T-cell (primary cell): Measurements from ENCODE around the gene SOX12. TPM values are rescaled to one million over a fixed set of nuclear protein-coding genes. Genes with fewer than 3 reads are reported as not detected.

Source experiments
- ATAC-seq, 4 experiments: fragments of 200-7000 bp in 3 of 4; fragments of 150-1000 bp in 1 of 4; cut with Tn5 transposase; replicated peaks in 1 of 4; 1 replicate in 3 of 4; 2 replicates in 1 of 4; pipeline ENCODE4 v1.10.0; 2021; ENCODE audit warnings: moderate library complexity in 3 of 4, mild to moderate bottlenecking in 2 of 4, moderate number of reproducible peaks in 1 of 4
- CTCF ChIA-PET, 2 donors: fragments of 300-600 bp; sonication (Branson Sonifier 250); formaldehyde crosslinking; loops; one replicate each; lab custom pipeline; 2022; ENCODE audit warnings: antibody characterized with exemption in 2 of 2; lab: Charles Lee
- POLR2A ChIA-PET, 2 donors: fragments of 300-600 bp; sonication (Branson Sonifier 250); formaldehyde crosslinking; loops; one replicate each; lab custom pipeline; 2022; ENCODE audit warnings: antibody characterized with exemption in 2 of 2; lab: Charles Lee
- DNase-seq, 35 experiments: peaks; one replicate each; pipeline versions ENCODE4 v3.0.0 to v3.0.0-alpha.2; 2013 to 2023
- H3K27ac ChIP-seq: one replicate; pipeline ENCODE4 v1.5.1; 2013; ENCODE audit warnings: low read length
- H3K27me3 ChIP-seq, 2 experiments: replicated peaks in 1 of 2; 1 replicate in 1 of 2; 2 replicates in 1 of 2; pipeline versions ENCODE4 v1.6.1 to v1.7.0; 2013; ENCODE audit warnings: low read length in 1 of 2, mixed read lengths in 1 of 2; ENCODE audit not compliant: control insufficient read depth in 2 of 2, insufficient read depth in 2 of 2; ENCODE audit errors: extremely low read depth in 1 of 2
- H3K36me3 ChIP-seq, 2 donors: 1 replicate in 1 of 2; 2 replicates in 1 of 2; pipeline versions ENCODE4 v1.6.1 to v1.7.0; 2013; ENCODE audit warnings: low read length in 1 of 2; ENCODE audit not compliant: control insufficient read depth in 2 of 2, insufficient read depth in 1 of 2; ENCODE audit errors: extremely low read depth in 1 of 2
- H3K4me1 ChIP-seq, 2 experiments: 1 replicate in 1 of 2; 2 replicates in 1 of 2; pipeline versions ENCODE4 v1.6.1 to v1.7.0; 2013; ENCODE audit warnings: low read length in 2 of 2, mixed read lengths in 1 of 2; ENCODE audit not compliant: insufficient read depth in 2 of 2, control insufficient read depth in 1 of 2; ENCODE audit errors: extremely low read depth in 1 of 2
- H3K4me3 ChIP-seq, 2 donors: 1 replicate in 1 of 2; 2 replicates in 1 of 2; pipeline versions ENCODE4 v1.5.1 to v1.7.0; 2013; ENCODE audit warnings: mild to moderate bottlenecking in 2 of 2, low read length in 1 of 2, moderate library complexity in 1 of 2; ENCODE audit not compliant: control insufficient read depth in 1 of 2; ENCODE audit errors: extremely low read depth in 1 of 2
- H3K9me3 ChIP-seq: 2 replicates; pipeline ENCODE4 v1.7.0; 2013
- H3K27ac Mint-ChIP-seq, 2 donors: one replicate each; pipeline ENCODE4 v1.8.0; 2020 to 2021; ENCODE audit warnings: mild to moderate bottlenecking in 2 of 2, mixed read lengths in 2 of 2
- H3K27me3 Mint-ChIP-seq, 2 donors: one replicate each; pipeline ENCODE4 v1.8.0; 2021 to 2022; ENCODE audit warnings: mixed read lengths in 2 of 2
- H3K36me3 Mint-ChIP-seq: one replicate; pipeline ENCODE4 v1.8.0; 2021; ENCODE audit warnings: mixed read lengths
- H3K4me1 Mint-ChIP-seq, 3 donors: one replicate each; pipeline ENCODE4 v1.8.0; 2020 to 2022; ENCODE audit warnings: mixed read lengths in 3 of 3, mild to moderate bottlenecking in 1 of 3
- H3K4me3 Mint-ChIP-seq, 3 donors: one replicate each; pipeline ENCODE4 v1.8.0; 2020 to 2022; ENCODE audit warnings: mild to moderate bottlenecking in 3 of 3, mixed read lengths in 3 of 3, moderate library complexity in 3 of 3
- H3K9me3 Mint-ChIP-seq, 3 donors: one replicate each; pipeline ENCODE4 v1.8.0; 2020 to 2022; ENCODE audit warnings: mixed read lengths in 3 of 3
- WGBS: methylation state at CpG from one replicate; pipeline ENCODE4 v1.1.5; 2013; ENCODE audit warnings: missing lambda C conversion rate; ENCODE audit not compliant: insufficient coverage; 5-methylcytosine and 5-hydroxymethylcytosine counted together
- total RNA-seq, 35 experiments: library from RNA in 6 of 35; stranded (reverse) in 6 of 35; fragments of 120-200 nt in 1 of 35; gene quantifications; one replicate each; pipeline versions ENCODE4 v1.2.1 to v1.2.4 and lab custom pipeline; 2013 to 2026

The SOX12 gene
- total RNA-seq, 5 donors from 2014 or later (not counting 1 experiment from before 2014, with no cell fraction given) = 7.3 to 14.9 (median 11.4) TPM

GRCh38 chr20:309306-309840, 16.0 kb upstream of the SOX12 start:
- Histone ChIP-seq H3K9me3 (no peaks in the 10 kb centered on the region), H3K36me3 (no peaks in the 10 kb centered on the region), H3K4me3 (no peak overlapping the region), H3K27me3 (peaks cover 0 to 5% of the 10 kb centered on the region in 2 experiments), H3K27ac (no peak overlapping the region), H3K4me1 (peaks cover 0 to 9% of the 10 kb centered on the region in 2 experiments)
- ATAC-seq (no peak), DNase-seq (no peak)
- no peaks in the 10 kb centered on the region for H3K27me3 Mint-ChIP-seq
- peaks cover 15% of the 10 kb centered on the region in 3 donors for H3K4me1 Mint-ChIP-seq
- no peaks in the 10 kb centered on the region for H3K9me3 Mint-ChIP-seq
- 67% methylated on average over 5 of the region's 6 CpGs for WGBS
- peak overlapping the region in 2 of 3 donors; percentile 34 to 83 for H3K4me3 Mint-ChIP-seq
- ChIA-PET CTCF (no interaction called here), POLR2A (no interaction called here)
- no peaks in the 10 kb centered on the region for H3K36me3 Mint-ChIP-seq
- H3K27ac Mint-ChIP-seq = peak overlapping the region; percentile 8 to 62

- POLR2A ChIA-PET = interaction anchor here in 1 of 2 donors (0.5 to 0.7 kb wide), 2 partner anchors 13 to 15 kb away, joined by 4 to 6 read pairs; partner anchors contain the start of gene ZCCHC3
- 31% methylated on average over 10 of the region's 31 CpGs for WGBS
- Histone ChIP-seq H3K27me3 (peaks cover 0 to 5% of the 10 kb centered on the region in 2 experiments), H3K27ac (no peak overlapping the region), H3K9me3 (no peaks in the 10 kb centered on the region), H3K4me3 (peak overlapping the region; percentile 29 to 31), H3K4me1 (peaks cover 0 to 9% of the 10 kb centered on the region in 2 experiments), H3K36me3 (no peaks in the 10 kb centered on the region)
- ATAC-seq (peak; percentile 93 to 100 (median 98)), DNase-seq (peak; percentile 45 to 87 (median 72))
- no peaks in the 10 kb centered on the region for H3K36me3 Mint-ChIP-seq
- peaks cover 15% of the 10 kb centered on the region in 3 donors for H3K4me1 Mint-ChIP-seq
- peak overlapping the region in 1 of 2 donors; percentile 62 for H3K27ac Mint-ChIP-seq
- H3K27me3 Mint-ChIP-seq = no peaks in the 10 kb centered on the region
- no peaks in the 10 kb centered on the region for H3K9me3 Mint-ChIP-seq
- peak overlapping the region; percentile 70 to 83 (median 72) for H3K4me3 Mint-ChIP-seq
- CTCF ChIA-PET = interaction anchor here in 1 of 2 donors (0.6 to 0.7 kb wide), 2 partner anchors 43 to 45 kb away, joined by 3 read pairs; no protein-coding TSS in a partner anchor
Measured at GRCh38 chr20:309841-310644, 15.3 kb upstream of the SOX12 start.

DNA sequence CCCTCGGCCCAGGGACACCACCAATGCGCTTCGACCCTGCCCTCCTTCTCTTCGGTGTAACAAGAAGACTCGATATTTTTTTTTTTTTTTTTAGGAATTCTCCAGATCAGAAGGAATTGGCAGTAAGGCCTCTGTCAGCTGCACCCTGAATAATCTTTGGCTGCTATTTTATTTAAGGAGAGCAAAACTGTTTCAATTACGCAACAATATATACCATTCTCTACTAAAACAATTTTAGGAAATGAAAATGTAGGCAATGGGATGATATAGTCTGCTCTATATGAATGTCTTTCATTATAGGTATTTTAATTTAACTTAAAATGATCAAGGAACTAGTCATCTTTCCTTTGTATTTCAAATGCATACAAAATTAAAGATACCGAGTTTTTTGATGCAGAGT, 14.7 kb upstream of the SOX12 start:
- Mint-ChIP-seq H3K27ac (peak overlapping the region in 1 of 2 donors; percentile 28), H3K36me3 (no peaks in the 10 kb centered on the region), H3K4me3 (peak overlapping the region; percentile 70 to 83 (median 72)), H3K9me3 (no peaks in the 10 kb centered on the region), H3K4me1 (peaks cover 15% of the 10 kb centered on the region in 3 donors), H3K27me3 (no peaks in the 10 kb centered on the region)
- WGBS = 20% methylated on average over 1 of the region's 7 CpGs
- ATAC-seq = no peak
- Histone ChIP-seq H3K4me3 (peak overlapping the region; percentile 29 to 31), H3K4me1 (peaks cover 0 to 9% of the 10 kb centered on the region in 2 experiments), H3K36me3 (no peaks in the 10 kb centered on the region), H3K9me3 (no peaks in the 10 kb centered on the region), H3K27ac (no peak overlapping the region), H3K27me3 (peaks cover 0 to 5% of the 10 kb centered on the region in 2 experiments)
- no peak for DNase-seq
- ChIA-PET CTCF (interaction anchor here in 1 of 2 donors (0.6 to 0.7 kb wide), 2 partner anchors 44 to 46 kb away, joined by 3 read pairs; no protein-coding TSS in a partner anchor), POLR2A (interaction anchor here in 1 of 2 donors (0.7 kb wide), 1 partner anchor 13 kb away, joined by 6 read pairs; the partner anchor contains the start of gene ZCCHC3)

GRCh38 chr20:311609-312008, 13.7 kb upstream of the SOX12 start:
- Histone ChIP-seq H3K27me3 (peaks cover 0 to 5% of the 10 kb centered on the region in 2 experiments), H3K4me1 (peaks cover 0 to 9% of the 10 kb centered on the region in 2 experiments), H3K4me3 (no peak overlapping the region), H3K27ac (no peak overlapping the region), H3K9me3 (no peaks in the 10 kb centered on the region), H3K36me3 (no peaks in the 10 kb centered on the region)
- H3K9me3 Mint-ChIP-seq = no peaks in the 10 kb centered on the region
- no peak overlapping the region for H3K4me3 Mint-ChIP-seq
- H3K27me3 Mint-ChIP-seq = no peaks in the 10 kb centered on the region
- no CpG with 5 or more reads among the region's 7 CpGs for WGBS
- H3K27ac Mint-ChIP-seq = no peak overlapping the region
- ATAC-seq (no peak), DNase-seq (no peak)
- H3K4me1 Mint-ChIP-seq = peaks cover 15% of the 10 kb centered on the region in 3 donors
- CTCF ChIA-PET = interaction anchor here in 1 of 2 donors (0.6 to 1.4 kb wide), 2 partner anchors 11 to 17 kb away, joined by 4 to 7 read pairs; no protein-coding TSS in a partner anchor
- POLR2A ChIA-PET = no interaction called here
- peaks cover 4% of the 10 kb centered on the region for H3K36me3 Mint-ChIP-seq

GRCh38 chr20:312067-312466, 13.3 kb upstream of the SOX12 start:
- Histone ChIP-seq H3K4me3 (no peak overlapping the region), H3K4me1 (peaks cover 0 to 9% of the 10 kb centered on the region in 2 experiments), H3K27me3 (peaks cover 0 to 5% of the 10 kb centered on the region in 2 experiments), H3K36me3 (no peaks in the 10 kb centered on the region), H3K9me3 (no peaks in the 10 kb centered on the region), H3K27ac (no peak overlapping the region)
- DNase-seq = no peak
- Mint-ChIP-seq H3K4me3 (no peak overlapping the region), H3K4me1 (peaks cover 15% of the 10 kb centered on the region in 3 donors), H3K36me3 (peaks cover 4% of the 10 kb centered on the region), H3K9me3 (no peaks in the 10 kb centered on the region), H3K27me3 (no peaks in the 10 kb centered on the region), H3K27ac (no peak overlapping the region)
- ATAC-seq = no peak
- ChIA-PET CTCF (interaction anchor here in 1 of 2 donors (0.6 to 1.4 kb wide), 2 partner anchors 12 to 17 kb away, joined by 4 to 7 read pairs; no protein-coding TSS in a partner anchor), POLR2A (no interaction called here)
- 70% methylated on average over 2 of the region's 8 CpGs for WGBS

- H3K27ac ChIP-seq = no peak overlapping the region
- H3K4me3 Mint-ChIP-seq = no peak overlapping the region
- ATAC-seq = no peak
- H3K9me3 ChIP-seq = no peaks in the 10 kb centered on the region
- H3K4me1 Mint-ChIP-seq = peaks cover 15% of the 10 kb centered on the region in 3 donors
- no peaks in the 10 kb centered on the region for H3K36me3 ChIP-seq
- DNase-seq = no peak
- CTCF ChIA-PET = interaction anchor here in 1 of 2 donors (1.4 kb wide), 1 partner anchor 13 kb away, joined by 4 read pairs; no protein-coding TSS in a partner anchor
- no peaks in the 10 kb centered on the region for H3K27me3 Mint-ChIP-seq
- WGBS = 100% methylated on average over 1 of the region's 1 CpG
- H3K27me3 ChIP-seq = peaks cover 0 to 5% of the 10 kb centered on the region in 2 experiments
- no peak overlapping the region for H3K27ac Mint-ChIP-seq
- no peaks in the 10 kb centered on the region for H3K9me3 Mint-ChIP-seq
- POLR2A ChIA-PET = interaction anchor here in 1 of 2 donors (0.6 kb wide), 1 partner anchor 44 kb away, joined by 4 read pairs; no protein-coding TSS in a partner anchor
- H3K4me1 ChIP-seq = peaks cover 0 to 9% of the 10 kb centered on the region in 2 experiments
- peaks cover 4% of the 10 kb centered on the region for H3K36me3 Mint-ChIP-seq
- H3K4me3 ChIP-seq = no peak overlapping the region
Measured at GRCh38 chr20:312866-313265, 12.5 kb upstream of the SOX12 start.
